Measurements from ENCODE around the gene GPR142.

DNA sequence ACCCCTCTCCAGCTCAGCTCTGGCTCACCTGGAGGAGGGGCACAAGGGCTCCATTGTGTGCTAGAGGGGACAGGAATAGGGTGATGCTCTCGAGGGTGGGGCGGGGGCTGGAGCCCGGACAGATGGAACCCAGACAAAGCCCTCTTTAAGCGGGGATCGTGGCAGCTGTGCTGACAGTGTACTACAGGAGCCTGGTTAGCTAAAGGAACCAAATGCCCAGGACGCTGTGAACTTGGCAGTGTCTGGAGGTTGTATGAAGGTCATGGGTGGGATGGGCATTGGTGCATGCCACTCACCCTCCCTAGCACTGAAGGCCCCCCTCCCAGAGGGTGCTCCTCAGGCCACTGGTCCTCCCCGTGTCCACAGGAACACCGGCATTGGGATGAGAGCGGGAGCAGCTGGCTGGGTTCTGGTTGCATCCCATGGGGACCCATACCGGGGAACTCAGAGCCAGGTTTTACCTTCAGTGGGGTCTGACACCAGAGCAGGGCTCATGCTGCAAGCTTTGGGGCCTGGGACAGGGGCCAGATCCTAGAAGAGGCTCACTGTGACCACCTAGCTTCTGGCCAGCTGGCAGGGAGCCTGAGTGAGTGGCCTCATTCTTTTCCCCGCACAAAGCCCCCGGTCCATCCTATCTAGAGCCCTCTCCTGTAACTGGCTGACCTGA is 29.3 kb upstream of the GPR142 start:
- TF ChIP-seq, protein P1, sequence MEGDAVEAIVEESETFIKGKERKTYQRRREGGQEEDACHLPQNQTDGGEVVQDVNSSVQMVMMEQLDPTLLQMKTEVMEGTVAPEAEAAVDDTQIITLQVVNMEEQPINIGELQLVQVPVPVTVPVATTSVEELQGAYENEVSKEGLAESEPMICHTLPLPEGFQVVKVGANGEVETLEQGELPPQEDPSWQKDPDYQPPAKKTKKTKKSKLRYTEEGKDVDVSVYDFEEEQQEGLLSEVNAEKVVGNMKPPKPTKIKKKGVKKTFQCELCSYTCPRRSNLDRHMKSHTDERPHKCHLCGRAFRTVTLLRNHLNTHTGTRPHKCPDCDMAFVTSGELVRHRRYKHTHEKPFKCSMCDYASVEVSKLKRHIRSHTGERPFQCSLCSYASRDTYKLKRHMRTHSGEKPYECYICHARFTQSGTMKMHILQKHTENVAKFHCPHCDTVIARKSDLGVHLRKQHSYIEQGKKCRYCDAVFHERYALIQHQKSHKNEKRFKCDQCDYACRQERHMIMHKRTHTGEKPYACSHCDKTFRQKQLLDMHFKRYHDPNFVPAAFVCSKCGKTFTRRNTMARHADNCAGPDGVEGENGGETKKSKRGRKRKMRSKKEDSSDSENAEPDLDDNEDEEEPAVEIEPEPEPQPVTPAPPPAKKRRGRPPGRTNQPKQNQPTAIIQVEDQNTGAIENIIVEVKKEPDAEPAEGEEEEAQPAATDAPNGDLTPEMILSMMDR (IDR thresholded peaks at IDR 0.05; ENCODE audit: low read depth, low read length, missing input control): no peak
- TF ChIP-seq, protein P2, sequence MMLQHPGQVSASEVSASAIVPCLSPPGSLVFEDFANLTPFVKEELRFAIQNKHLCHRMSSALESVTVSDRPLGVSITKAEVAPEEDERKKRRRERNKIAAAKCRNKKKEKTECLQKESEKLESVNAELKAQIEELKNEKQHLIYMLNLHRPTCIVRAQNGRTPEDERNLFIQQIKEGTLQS (IDR thresholded peaks at IDR 0.05): no peak
- TF ChIP-seq, protein P3, sequence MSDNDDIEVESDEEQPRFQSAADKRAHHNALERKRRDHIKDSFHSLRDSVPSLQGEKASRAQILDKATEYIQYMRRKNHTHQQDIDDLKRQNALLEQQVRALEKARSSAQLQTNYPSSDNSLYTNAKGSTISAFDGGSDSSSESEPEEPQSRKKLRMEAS (IDR thresholded peaks at IDR 0.05): no peak
- TF ChIP-seq, protein P4, sequence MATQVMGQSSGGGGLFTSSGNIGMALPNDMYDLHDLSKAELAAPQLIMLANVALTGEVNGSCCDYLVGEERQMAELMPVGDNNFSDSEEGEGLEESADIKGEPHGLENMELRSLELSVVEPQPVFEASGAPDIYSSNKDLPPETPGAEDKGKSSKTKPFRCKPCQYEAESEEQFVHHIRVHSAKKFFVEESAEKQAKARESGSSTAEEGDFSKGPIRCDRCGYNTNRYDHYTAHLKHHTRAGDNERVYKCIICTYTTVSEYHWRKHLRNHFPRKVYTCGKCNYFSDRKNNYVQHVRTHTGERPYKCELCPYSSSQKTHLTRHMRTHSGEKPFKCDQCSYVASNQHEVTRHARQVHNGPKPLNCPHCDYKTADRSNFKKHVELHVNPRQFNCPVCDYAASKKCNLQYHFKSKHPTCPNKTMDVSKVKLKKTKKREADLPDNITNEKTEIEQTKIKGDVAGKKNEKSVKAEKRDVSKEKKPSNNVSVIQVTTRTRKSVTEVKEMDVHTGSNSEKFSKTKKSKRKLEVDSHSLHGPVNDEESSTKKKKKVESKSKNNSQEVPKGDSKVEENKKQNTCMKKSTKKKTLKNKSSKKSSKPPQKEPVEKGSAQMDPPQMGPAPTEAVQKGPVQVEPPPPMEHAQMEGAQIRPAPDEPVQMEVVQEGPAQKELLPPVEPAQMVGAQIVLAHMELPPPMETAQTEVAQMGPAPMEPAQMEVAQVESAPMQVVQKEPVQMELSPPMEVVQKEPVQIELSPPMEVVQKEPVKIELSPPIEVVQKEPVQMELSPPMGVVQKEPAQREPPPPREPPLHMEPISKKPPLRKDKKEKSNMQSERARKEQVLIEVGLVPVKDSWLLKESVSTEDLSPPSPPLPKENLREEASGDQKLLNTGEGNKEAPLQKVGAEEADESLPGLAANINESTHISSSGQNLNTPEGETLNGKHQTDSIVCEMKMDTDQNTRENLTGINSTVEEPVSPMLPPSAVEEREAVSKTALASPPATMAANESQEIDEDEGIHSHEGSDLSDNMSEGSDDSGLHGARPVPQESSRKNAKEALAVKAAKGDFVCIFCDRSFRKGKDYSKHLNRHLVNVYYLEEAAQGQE (IDR thresholded peaks at IDR 0.05): no peak
- TF ChIP-seq SP1 (IDR thresholded peaks at IDR 0.05): no peak
- TF ChIP-seq, protein P5, sequence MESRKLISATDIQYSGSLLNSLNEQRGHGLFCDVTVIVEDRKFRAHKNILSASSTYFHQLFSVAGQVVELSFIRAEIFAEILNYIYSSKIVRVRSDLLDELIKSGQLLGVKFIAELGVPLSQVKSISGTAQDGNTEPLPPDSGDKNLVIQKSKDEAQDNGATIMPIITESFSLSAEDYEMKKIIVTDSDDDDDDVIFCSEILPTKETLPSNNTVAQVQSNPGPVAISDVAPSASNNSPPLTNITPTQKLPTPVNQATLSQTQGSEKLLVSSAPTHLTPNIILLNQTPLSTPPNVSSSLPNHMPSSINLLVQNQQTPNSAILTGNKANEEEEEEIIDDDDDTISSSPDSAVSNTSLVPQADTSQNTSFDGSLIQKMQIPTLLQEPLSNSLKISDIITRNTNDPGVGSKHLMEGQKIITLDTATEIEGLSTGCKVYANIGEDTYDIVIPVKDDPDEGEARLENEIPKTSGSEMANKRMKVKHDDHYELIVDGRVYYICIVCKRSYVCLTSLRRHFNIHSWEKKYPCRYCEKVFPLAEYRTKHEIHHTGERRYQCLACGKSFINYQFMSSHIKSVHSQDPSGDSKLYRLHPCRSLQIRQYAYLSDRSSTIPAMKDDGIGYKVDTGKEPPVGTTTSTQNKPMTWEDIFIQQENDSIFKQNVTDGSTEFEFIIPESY (IDR thresholded peaks at IDR 0.05): no peak
- no peak for TF ChIP-seq JUND (IDR thresholded peaks at IDR 0.05)
- TF ChIP-seq YY1 (IDR thresholded peaks at IDR 0.05): no peak
- no peak for TF ChIP-seq NR2F2 (IDR thresholded peaks at IDR 0.05)

Data from liver (tissue), 3 donors.